Measurements from ENCODE around the gene PRR18.
A peak's percentile ranks its signal among the peaks of the same experiment; 100 is the strongest.

PRR18 gene

GRCh38 chr6:166274163-166274562 lies 34.0 kb downstream of the PRR18 start:
- DNase-seq = no peak

GRCh38 chr6:166271376-166271765 lies 36.8 kb downstream of the PRR18 start:
- no peak for DNase-seq

GRCh38 chr6:166270706-166271375 lies 37.4 kb downstream of the PRR18 start:
- no peak for DNase-seq

DNA sequence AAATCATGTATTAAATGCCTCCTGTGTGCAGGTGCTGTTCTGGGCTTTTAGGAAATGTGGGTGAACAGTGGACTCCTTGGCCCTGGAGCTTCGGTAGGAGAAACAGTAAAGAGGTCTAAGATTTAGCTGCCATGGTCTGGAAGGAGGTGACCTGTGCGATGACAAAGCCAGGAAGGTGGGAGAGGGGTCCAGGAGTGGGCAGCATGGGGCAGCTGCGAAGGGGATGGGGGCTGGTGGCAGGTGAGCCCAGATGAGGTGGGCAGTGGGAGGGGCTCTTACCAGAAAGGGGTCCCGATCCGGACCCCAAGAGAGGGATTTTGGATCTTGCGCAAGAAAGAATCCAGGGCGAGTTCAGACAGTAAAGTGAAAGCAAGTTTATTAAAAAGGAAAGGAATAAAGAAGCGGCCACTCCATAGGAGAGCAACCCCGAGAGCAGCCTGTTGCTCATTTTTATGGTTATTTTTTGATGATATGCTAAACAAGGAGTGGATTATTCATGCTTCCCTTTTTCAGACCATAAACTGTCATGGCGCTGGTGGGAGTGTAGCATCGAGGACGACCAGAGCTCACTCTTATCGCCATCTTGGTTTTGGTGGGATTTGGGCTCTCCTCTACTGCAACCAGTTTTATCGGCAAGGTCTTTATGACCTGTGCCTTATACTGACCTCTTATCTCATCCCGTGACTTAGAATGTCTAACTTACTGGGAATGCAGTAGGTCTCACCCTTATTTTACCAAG lies 38.7 kb downstream of the PRR18 start:
- DNase-seq = no peak

GRCh38 chr6:166268431-166268830 lies 39.8 kb downstream of the PRR18 start:
- no peak for DNase-seq

GRCh38 chr6:166267526-166267925 lies 40.7 kb downstream of the PRR18 start:
- DNase-seq = no peak

DNA sequence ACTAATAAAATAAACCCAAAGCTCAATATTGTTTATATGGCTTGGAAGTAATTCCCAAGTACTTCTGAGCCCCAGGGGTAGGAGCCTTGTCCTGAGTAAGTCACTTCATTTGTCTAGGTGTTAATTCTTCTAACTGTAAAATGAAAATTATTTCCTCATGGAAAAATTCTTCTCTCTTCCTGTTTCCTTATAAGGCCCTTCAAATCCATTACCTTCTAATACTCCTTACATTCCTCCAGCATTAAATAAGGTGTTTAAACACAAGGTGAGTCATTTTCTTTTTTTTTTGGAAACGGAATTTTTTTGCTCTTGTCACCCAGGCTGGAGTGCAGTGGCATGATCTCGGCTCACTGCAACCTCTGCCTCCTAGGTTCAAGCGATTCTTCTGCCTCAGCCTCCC lies 41.9 kb downstream of the PRR18 start:
- DNase-seq = no peak

- no peak for DNase-seq
These were observed 45.3 kb downstream of the PRR18 start for GRCh38 chr6:166262743-166263515.

DNA sequence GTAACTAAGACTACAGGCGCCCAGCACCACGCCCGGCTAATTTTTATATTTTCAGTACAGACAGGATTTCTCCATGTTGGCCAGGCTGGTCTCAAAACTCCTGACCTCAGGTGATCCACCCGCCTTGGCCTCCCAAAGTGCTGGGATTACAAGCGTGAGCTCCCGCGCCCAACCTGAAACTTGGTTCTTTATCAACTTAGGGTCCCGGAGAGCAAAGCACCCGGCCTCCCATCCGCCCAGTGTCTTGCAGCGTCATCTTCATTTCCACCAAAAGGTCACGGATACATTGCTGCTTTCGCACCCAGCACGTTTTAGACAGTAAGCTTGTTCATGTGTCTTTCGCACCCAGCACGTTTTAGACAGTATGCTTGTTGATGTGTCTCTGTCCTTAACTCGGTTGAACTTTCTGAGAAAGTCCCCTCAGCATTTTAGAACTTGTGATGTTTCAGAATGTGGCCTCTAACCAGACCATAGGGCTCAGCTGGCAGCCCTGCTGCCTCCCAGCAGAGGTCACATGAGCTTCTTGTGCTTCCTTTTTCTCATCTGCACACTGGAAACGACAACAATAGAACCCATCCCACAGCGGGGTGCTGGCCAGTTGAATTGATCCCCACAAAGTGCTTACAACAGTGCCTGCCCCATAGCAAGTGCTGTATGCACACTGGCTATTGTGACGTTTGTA lies 48.8 kb downstream of the PRR18 start:
- no peak for DNase-seq

DNA sequence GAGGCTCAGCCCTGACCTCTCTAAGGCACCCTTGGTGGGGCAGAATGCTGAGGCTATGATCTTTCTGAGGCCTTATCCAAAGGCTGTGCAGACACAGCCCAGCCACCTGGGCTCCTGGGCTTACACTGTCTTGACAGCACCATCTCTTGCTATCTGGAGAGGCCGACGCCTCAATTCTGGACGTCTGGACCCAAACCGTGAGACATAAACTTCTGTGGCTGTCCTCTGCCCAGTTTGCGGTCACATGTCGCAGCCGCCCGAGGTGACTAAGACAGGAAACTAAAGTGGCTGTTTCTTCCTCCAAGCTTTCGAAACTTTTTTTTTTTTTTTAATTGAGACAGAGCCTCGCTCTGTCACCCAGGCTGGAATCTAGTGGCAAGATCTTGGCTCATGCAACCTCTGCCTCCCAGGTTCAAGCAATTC lies 49.3 kb downstream of the PRR18 start:
- DNase-seq = peak; percentile 64

DNA sequence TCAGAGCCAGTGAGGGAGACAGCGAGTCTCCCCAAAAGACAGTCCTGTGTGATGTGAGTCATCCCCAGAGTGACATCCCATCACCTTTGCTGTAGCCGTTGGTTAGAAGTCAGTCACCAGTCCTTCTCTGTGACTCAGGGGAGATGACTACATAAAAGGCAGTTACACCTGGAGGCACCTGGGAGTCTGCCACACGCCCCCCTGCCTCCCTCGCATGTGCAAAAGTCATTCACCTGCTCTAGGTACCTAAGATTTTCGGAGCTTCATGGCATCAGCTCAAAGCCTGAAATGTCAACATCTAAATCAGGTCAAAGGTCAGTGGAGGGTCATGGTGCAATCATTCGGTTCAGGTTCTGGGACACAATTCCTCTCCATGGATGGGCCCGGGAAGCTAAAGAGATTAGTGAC lies 50.3 kb downstream of the PRR18 start:
- DNase-seq = no peak

All from KG1 (cell line).